ENCODE results near the gene MTRR. TPM values are rescaled to one million over a fixed set of nuclear protein-coding genes. Genes with fewer than 3 reads are reported as not detected.
A peak's percentile ranks its signal among the peaks of the same experiment; 100 is the strongest.

The MTRR gene
- total RNA-seq, 4 donors from 2014 or later: 39.8 to 138 (median 49.3) TPM

DNA sequence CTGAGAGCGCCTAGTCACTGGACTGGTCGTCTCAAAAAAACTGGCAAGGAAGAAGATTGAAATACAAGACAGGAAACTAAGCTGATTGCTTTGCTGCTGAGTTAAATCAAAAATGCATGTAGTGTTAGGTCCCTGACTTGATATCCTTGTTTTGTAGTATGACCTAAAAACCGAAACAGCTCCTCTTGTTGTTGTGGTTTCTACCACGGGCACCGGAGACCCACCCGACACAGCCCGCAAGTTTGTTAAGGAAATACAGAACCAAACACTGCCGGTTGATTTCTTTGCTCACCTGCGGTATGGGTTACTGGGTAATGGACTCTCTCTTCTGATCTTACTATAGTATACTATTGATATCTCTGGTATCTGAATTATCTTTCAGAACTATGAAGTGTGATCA lies 4.3 kb downstream of the MTRR start:
- H3K9me3 ChIP-seq: no peaks in the 10 kb centered on the region
- TF ChIP-seq POLR2A (IDR thresholded peaks at IDR 0.05): no peak
- TF ChIP-seq, protein P1, sequence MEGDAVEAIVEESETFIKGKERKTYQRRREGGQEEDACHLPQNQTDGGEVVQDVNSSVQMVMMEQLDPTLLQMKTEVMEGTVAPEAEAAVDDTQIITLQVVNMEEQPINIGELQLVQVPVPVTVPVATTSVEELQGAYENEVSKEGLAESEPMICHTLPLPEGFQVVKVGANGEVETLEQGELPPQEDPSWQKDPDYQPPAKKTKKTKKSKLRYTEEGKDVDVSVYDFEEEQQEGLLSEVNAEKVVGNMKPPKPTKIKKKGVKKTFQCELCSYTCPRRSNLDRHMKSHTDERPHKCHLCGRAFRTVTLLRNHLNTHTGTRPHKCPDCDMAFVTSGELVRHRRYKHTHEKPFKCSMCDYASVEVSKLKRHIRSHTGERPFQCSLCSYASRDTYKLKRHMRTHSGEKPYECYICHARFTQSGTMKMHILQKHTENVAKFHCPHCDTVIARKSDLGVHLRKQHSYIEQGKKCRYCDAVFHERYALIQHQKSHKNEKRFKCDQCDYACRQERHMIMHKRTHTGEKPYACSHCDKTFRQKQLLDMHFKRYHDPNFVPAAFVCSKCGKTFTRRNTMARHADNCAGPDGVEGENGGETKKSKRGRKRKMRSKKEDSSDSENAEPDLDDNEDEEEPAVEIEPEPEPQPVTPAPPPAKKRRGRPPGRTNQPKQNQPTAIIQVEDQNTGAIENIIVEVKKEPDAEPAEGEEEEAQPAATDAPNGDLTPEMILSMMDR (IDR thresholded peaks at IDR 0.05): no peak
- no peak overlapping the region for H3K27ac ChIP-seq
- H3K4me1 ChIP-seq: peaks cover 6 to 20% of the 10 kb centered on the region in 2 donors
- intact Hi-C loops (cut with DNase I): no loop called here
- WGBS, 2 donors: 89 to 90% methylated on average over 9 of the region's 9 CpGs
- DNase-seq: no peak
- no peak overlapping the region for H3K4me3 ChIP-seq (replicated peaks in 1 of 3)
- H3K36me3 ChIP-seq: peaks cover 0 to 22% of the 10 kb centered on the region in 2 donors
- H3K27me3 ChIP-seq: no peaks in the 10 kb centered on the region

DNA sequence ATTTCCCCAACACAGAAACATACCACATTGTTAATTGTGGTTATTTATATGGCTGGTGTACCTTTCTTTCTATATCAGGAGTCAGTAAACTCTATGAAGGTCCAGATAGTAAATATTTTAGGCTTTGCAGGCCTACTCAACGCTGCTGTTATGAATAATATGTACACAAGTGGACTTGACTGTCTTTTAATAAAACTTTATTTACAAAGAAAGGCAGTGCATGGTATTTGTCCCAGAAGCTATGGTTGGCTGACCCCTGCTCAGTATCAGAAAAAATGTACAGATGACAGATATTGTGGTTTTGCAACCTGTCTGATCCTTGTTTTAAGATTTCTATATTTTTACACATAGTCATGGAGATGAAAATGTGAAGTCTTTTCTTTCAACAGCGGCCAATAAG lies 5.7 kb downstream of the MTRR start:
- intact Hi-C loops (cut with DNase I): no loop called here
- Histone ChIP-seq H3K4me1 (peaks cover 6 to 20% of the 10 kb centered on the region in 2 donors), H3K36me3 (peaks cover 0 to 28% of the 10 kb centered on the region in 2 donors)

DNA sequence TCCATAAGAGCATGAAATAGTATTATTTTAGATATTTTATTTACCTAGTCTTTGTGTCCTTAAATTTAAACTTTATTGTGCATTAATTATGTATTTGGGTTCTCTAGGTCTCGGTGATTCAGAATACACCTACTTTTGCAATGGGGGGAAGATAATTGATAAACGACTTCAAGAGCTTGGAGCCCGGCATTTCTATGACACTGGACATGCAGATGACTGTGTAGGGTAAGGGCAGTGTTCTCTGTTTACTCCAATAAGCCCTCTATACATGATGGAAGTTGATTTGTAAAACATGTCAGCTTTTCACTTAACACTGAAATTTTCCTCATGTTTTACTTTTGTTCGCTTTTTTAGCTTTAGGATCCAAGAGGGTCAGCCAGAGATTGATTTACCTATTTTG lies 6.2 kb downstream of the MTRR start:
- intact Hi-C loops (cut with DNase I): no loop called here
- TF ChIP-seq, protein P1 (IDR thresholded peaks at IDR 0.05): no peak
- no peak for TF ChIP-seq POLR2A (IDR thresholded peaks at IDR 0.05)
- Histone ChIP-seq H3K4me1 (peaks cover 1 to 17% of the 10 kb centered on the region in 2 donors), H3K36me3 (peaks cover 0 to 28% of the 10 kb centered on the region in 2 donors), H3K4me3 (replicated peaks in 1 of 3) (no peak overlapping the region), H3K9me3 (no peaks in the 10 kb centered on the region), H3K27me3 (no peaks in the 10 kb centered on the region), H3K27ac (no peak overlapping the region)
- 95 to 98% methylated on average over 4 of the region's 4 CpGs for WGBS, 2 donors
- no peak for DNase-seq

More for the DNA sequence above, 5.7 kb downstream of the MTRR start:
- Histone ChIP-seq H3K27me3 (no peaks in the 10 kb centered on the region), H3K9me3 (no peaks in the 10 kb centered on the region), H3K4me3 (replicated peaks in 1 of 3) (no peak overlapping the region), H3K27ac (no peak overlapping the region)
- TF ChIP-seq, protein P1 (IDR thresholded peaks at IDR 0.05): no peak
- TF ChIP-seq POLR2A (IDR thresholded peaks at IDR 0.05): no peak
- no peak for DNase-seq
- WGBS, 2 donors: 97 to 99% methylated on average over 2 of the region's 2 CpGs

DNA sequence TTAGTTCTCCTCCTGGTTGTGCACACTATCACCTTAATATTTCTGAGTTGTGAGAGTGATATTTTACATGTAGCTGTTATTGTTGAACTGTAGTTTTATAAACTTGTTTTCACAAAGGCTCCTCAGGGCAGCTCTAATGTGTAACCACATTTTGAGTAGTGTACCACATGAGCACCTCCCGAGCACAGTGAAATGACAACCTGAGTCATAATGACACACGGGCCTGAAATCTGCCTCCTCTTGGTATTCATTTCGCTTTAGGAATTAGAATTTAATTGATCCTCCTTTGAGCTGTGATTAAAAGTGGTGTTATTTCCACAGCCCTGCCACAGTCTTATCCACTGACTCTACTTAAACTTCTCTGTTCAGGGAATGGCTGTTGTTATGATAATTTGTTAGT lies 7.9 kb downstream of the MTRR start:
- no peaks in the 10 kb centered on the region for H3K9me3 ChIP-seq
- peaks cover 0 to 28% of the 10 kb centered on the region in 2 donors for H3K36me3 ChIP-seq
- H3K27ac ChIP-seq: no peak overlapping the region
- DNase-seq: no peak
- no peaks in the 10 kb centered on the region for H3K27me3 ChIP-seq
- intact Hi-C loops (cut with DNase I): no loop called here
- no peak overlapping the region for H3K4me3 ChIP-seq (replicated peaks in 1 of 3)
- no peak for TF ChIP-seq POLR2A (IDR thresholded peaks at IDR 0.05)
- TF ChIP-seq, protein P1 (IDR thresholded peaks at IDR 0.05): no peak
- 84 to 85% methylated on average over 3 of the region's 3 CpGs for WGBS, 2 donors
- peaks cover 0 to 11% of the 10 kb centered on the region in 2 donors for H3K4me1 ChIP-seq

DNA sequence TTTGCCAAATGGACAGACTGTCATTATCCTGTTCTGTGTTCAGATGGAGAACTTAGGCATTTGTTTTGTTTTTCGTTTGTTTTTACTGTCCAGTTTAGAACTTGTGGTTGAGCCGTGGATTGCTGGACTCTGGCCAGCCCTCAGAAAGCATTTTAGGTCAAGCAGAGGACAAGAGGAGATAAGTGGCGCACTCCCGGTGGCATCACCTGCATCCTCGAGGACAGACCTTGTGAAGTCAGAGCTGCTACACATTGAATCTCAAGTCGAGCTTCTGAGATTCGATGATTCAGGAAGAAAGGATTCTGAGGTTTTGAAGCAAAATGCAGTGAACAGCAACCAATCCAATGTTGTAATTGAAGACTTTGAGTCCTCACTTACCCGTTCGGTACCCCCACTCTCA lies 8.9 kb downstream of the MTRR start:
- DNase-seq: peak in 1 of 2 donors; percentile 15
- H3K27me3 ChIP-seq: no peaks in the 10 kb centered on the region
- WGBS, 2 donors: 66 to 78% methylated on average over 9 of the region's 9 CpGs
- peaks cover 0 to 28% of the 10 kb centered on the region in 2 donors for H3K36me3 ChIP-seq
- H3K9me3 ChIP-seq: no peaks in the 10 kb centered on the region
- intact Hi-C loops (cut with DNase I): no loop called here
- no peak overlapping the region for H3K27ac ChIP-seq
- TF ChIP-seq, protein P1 (IDR thresholded peaks at IDR 0.05): no peak
- no peak for TF ChIP-seq POLR2A (IDR thresholded peaks at IDR 0.05)
- peaks cover 0 to 16% of the 10 kb centered on the region in 2 donors for H3K4me1 ChIP-seq
- no peak overlapping the region for H3K4me3 ChIP-seq (replicated peaks in 1 of 3)

Measured in thyroid gland (tissue), 4 donors.